Measurements from ENCODE around the gene SOX9. TPM values are rescaled to one million over a fixed set of nuclear protein-coding genes. Genes with fewer than 3 reads are reported as not detected.

Gene SOX9
- 2.2 and 2.3 TPM in 2 replicates for total RNA-seq (2014; rRNA removed; shearing (Covaris generic))
- 4.5 and 5.0 TPM in 2 replicates for polyA plus RNA-seq (2015; cell fraction: cytosol; rRNA removed)
- 2.7 and 3.0 TPM in 2 replicates for polyA plus RNA-seq (2015; cell fraction: nucleus; rRNA removed)

- in situ Hi-C loops (cut with HindIII; ENCODE audit: low pct_unique_long_range_greater_than_20kb, low sequenced_read_pairs): no loop called here
- peak; percentile 98 for DNase-seq (ENCODE audit: low read depth, low spot score)
Observed at GRCh38 chr17:72120642-72121163, at the start of gene SOX9. TSS of gene SOX9 (plus strand) at chr17:72121020. CDS start at chr17:72121392, 372 bp downstream.

GRCh38 chr17:72071330-72071729 lies 49.5 kb upstream of the SOX9 start:
- in situ Hi-C loops (cut with HindIII; ENCODE audit: low pct_unique_long_range_greater_than_20kb, low sequenced_read_pairs): no loop called here
- no peak for DNase-seq (ENCODE audit: low read depth, low spot score)

GRCh38 chr17:72075995-72076677 lies 44.7 kb upstream of the SOX9 start:
- in situ Hi-C loops (cut with HindIII; ENCODE audit: low pct_unique_long_range_greater_than_20kb, low sequenced_read_pairs): no loop called here
- DNase-seq (ENCODE audit: low read depth, low spot score): no peak

- no peak for DNase-seq (ENCODE audit: low read depth, low spot score)
- in situ Hi-C loops (cut with HindIII; ENCODE audit: low pct_unique_long_range_greater_than_20kb, low sequenced_read_pairs): no loop called here
Observed at GRCh38 chr17:72076678-72077030, 44.2 kb upstream of the SOX9 start.

GRCh38 chr17:72077326-72077960 lies 43.4 kb upstream of the SOX9 start:
- DNase-seq (ENCODE audit: low read depth, low spot score): peak; percentile 57
- in situ Hi-C loops (cut with HindIII; ENCODE audit: low pct_unique_long_range_greater_than_20kb, low sequenced_read_pairs): no loop called here

- in situ Hi-C loops (cut with HindIII; ENCODE audit: low pct_unique_long_range_greater_than_20kb, low sequenced_read_pairs): no loop called here
- no peak for DNase-seq (ENCODE audit: low read depth, low spot score)
Observed at GRCh38 chr17:72079700-72080099, 41.1 kb upstream of the SOX9 start.

- in situ Hi-C loops (cut with HindIII; ENCODE audit: low pct_unique_long_range_greater_than_20kb, low sequenced_read_pairs): no loop called here
- DNase-seq (ENCODE audit: low read depth, low spot score): no peak
Observed at GRCh38 chr17:72087876-72088275, 32.9 kb upstream of the SOX9 start.

GRCh38 chr17:72089453-72089987 lies 31.3 kb upstream of the SOX9 start:
- no peak for DNase-seq (ENCODE audit: low read depth, low spot score)
- in situ Hi-C loops (cut with HindIII; ENCODE audit: low pct_unique_long_range_greater_than_20kb, low sequenced_read_pairs): no loop called here

- DNase-seq (ENCODE audit: low read depth, low spot score): no peak
- in situ Hi-C loops (cut with HindIII; ENCODE audit: low pct_unique_long_range_greater_than_20kb, low sequenced_read_pairs): no loop called here
Observed at GRCh38 chr17:72090108-72090507, 30.7 kb upstream of the SOX9 start.

- in situ Hi-C loops (cut with HindIII; ENCODE audit: low pct_unique_long_range_greater_than_20kb, low sequenced_read_pairs): no loop called here
Observed at GRCh38 chr17:72092710-72093322, 28.0 kb upstream of the SOX9 start.

GRCh38 chr17:72093707-72094106 lies 27.1 kb upstream of the SOX9 start:
- DNase-seq (ENCODE audit: low read depth, low spot score): no peak
- in situ Hi-C loops (cut with HindIII; ENCODE audit: low pct_unique_long_range_greater_than_20kb, low sequenced_read_pairs): no loop called here

More at GRCh38 chr17:72092710-72093322, 28.0 kb upstream of the SOX9 start:
- DNase-seq (ENCODE audit: low read depth, low spot score): no peak

- no peak for DNase-seq (ENCODE audit: low read depth, low spot score)
- in situ Hi-C loops (cut with HindIII; ENCODE audit: low pct_unique_long_range_greater_than_20kb, low sequenced_read_pairs): no loop called here
Observed at GRCh38 chr17:72095316-72095715, 25.5 kb upstream of the SOX9 start.

- in situ Hi-C loops (cut with HindIII; ENCODE audit: low pct_unique_long_range_greater_than_20kb, low sequenced_read_pairs): no loop called here
- DNase-seq (ENCODE audit: low read depth, low spot score): no peak
Observed at GRCh38 chr17:72097144-72097543, 23.7 kb upstream of the SOX9 start.

GRCh38 chr17:72099919-72100318 lies 20.9 kb upstream of the SOX9 start:
- DNase-seq (ENCODE audit: low read depth, low spot score): no peak
- in situ Hi-C loops (cut with HindIII; ENCODE audit: low pct_unique_long_range_greater_than_20kb, low sequenced_read_pairs): no loop called here

- in situ Hi-C loops (cut with HindIII; ENCODE audit: low pct_unique_long_range_greater_than_20kb, low sequenced_read_pairs): no loop called here
- no peak for DNase-seq (ENCODE audit: low read depth, low spot score)
Observed at GRCh38 chr17:72100470-72100869, 20.4 kb upstream of the SOX9 start.

GRCh38 chr17:72101526-72101925 lies 19.3 kb upstream of the SOX9 start:
- DNase-seq (ENCODE audit: low read depth, low spot score): no peak
- in situ Hi-C loops (cut with HindIII; ENCODE audit: low pct_unique_long_range_greater_than_20kb, low sequenced_read_pairs): no loop called here

- DNase-seq (ENCODE audit: low read depth, low spot score): peak; percentile 72
- in situ Hi-C loops (cut with HindIII; ENCODE audit: low pct_unique_long_range_greater_than_20kb, low sequenced_read_pairs): no loop called here
Observed at GRCh38 chr17:72102366-72102765, 18.5 kb upstream of the SOX9 start.

GRCh38 chr17:72104164-72104862 lies 16.5 kb upstream of the SOX9 start:
- in situ Hi-C loops (cut with HindIII; ENCODE audit: low pct_unique_long_range_greater_than_20kb, low sequenced_read_pairs): no loop called here
- no peak for DNase-seq (ENCODE audit: low read depth, low spot score)
